ENCODE data around the gene SCD. TPM values are rescaled to one million over a fixed set of nuclear protein-coding genes. Genes with fewer than 3 reads are reported as not detected.

The SCD gene
- total RNA-seq, 2 donors from 2014 or later, result 159 to 513 TPM

DNA sequence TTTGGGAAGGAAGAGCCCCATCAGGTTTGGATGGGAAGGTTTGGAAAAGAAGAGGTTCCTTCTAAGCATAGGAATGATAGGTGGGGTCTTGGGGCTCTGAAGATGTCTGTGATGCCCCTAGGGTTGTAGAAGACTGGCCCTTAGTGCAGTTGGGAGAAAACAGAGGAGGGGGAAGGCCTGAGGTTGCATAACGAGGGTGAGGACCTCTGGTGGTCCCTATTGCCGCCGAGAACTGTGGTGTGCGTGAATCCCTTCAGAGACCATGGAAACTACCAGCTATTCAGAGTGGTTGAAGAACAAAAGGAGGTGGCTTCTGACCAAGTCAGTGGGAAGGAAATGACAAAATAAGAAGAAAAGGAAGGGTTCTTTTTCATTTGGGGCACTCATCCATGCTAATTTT lies 13.9 kb upstream of the SCD start:
- no peak overlapping the region for H3K4me3 ChIP-seq
- no peaks in the 10 kb centered on the region for H3K36me3 ChIP-seq
- intact Hi-C loops (cut with DNase I), result no loop called here
- H3K9me3 ChIP-seq, result no peaks in the 10 kb centered on the region
- no peaks in the 10 kb centered on the region for H3K27me3 ChIP-seq
- no peaks in the 10 kb centered on the region for H3K4me1 ChIP-seq
- no peak overlapping the region for H3K9ac ChIP-seq (ENCODE audit: low read depth in 2 of 2, low read length in 2 of 2)
- TF ChIP-seq, protein P1, sequence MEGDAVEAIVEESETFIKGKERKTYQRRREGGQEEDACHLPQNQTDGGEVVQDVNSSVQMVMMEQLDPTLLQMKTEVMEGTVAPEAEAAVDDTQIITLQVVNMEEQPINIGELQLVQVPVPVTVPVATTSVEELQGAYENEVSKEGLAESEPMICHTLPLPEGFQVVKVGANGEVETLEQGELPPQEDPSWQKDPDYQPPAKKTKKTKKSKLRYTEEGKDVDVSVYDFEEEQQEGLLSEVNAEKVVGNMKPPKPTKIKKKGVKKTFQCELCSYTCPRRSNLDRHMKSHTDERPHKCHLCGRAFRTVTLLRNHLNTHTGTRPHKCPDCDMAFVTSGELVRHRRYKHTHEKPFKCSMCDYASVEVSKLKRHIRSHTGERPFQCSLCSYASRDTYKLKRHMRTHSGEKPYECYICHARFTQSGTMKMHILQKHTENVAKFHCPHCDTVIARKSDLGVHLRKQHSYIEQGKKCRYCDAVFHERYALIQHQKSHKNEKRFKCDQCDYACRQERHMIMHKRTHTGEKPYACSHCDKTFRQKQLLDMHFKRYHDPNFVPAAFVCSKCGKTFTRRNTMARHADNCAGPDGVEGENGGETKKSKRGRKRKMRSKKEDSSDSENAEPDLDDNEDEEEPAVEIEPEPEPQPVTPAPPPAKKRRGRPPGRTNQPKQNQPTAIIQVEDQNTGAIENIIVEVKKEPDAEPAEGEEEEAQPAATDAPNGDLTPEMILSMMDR (IDR thresholded peaks at IDR 0.05), result no peak
- DNase-seq, result no peak
- H3K27ac ChIP-seq, result no peak overlapping the region

DNA sequence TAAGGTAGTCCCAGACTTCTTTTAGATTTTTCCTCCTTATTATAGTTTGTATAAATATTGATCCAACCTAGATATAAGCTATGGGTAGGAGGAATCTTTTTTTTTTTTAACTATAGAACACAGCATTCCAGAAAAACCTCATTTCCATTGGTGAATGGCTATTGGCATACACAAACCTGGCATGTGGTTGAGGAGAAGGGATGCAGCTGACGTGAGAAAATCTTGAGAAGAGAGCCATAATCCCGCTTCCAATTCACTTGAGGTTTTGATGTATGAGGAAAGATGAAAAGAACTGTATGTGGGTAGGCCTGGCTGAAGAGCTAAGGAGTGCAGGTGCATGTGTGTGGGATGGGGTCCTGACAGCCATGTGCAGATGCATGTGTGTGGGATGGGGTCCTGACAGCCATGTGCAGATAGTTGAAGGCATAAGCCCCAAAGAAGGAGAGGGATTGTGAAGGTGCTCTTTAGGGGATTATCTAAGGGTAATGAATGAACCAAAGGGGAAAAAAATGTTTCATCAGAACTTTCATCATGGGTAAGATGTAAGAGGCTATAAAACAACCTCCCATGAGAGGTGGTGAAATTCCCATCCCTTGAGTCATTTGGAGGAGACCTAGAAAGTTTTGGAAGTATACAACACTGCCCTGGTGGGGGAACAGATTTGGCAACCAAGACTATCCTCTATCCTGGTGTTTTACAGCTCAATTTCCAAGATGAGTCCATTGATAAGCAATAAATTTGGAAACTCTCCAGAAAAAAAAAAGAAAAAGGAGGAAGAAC lies 13.2 kb upstream of the SCD start:
- no peak for DNase-seq
- no peaks in the 10 kb centered on the region for H3K4me1 ChIP-seq
- H3K36me3 ChIP-seq, result no peaks in the 10 kb centered on the region
- no peak overlapping the region for H3K4me3 ChIP-seq
- intact Hi-C loops (cut with DNase I), result no loop called here
- H3K27ac ChIP-seq, result no peak overlapping the region
- H3K9ac ChIP-seq (ENCODE audit: low read depth in 2 of 2, low read length in 2 of 2), result no peak overlapping the region
- no peaks in the 10 kb centered on the region for H3K27me3 ChIP-seq
- no peaks in the 10 kb centered on the region for H3K9me3 ChIP-seq
- TF ChIP-seq, protein P1 (IDR thresholded peaks at IDR 0.05), result no peak

DNA sequence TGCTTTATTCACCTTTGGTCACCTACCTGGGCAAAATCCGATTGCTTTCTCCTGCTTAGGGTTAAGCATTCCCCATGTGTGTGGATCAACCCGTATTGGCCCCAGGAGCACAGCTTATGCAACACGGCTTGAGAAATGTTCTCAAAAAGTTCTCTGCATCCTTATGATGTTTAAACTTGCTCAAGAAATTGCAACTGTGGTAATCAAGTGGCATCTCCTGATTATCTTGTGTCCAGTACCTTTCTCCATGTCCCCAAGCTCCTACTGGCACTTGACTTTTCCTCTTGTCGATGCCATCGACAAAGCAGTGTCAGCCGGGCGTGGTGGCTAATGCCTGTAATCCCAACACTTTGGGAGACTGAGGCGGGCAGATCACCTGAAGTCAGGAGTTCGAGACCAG lies 12.3 kb upstream of the SCD start:
- H3K9ac ChIP-seq (ENCODE audit: low read depth in 2 of 2, low read length in 2 of 2), result no peak overlapping the region
- intact Hi-C loops (cut with DNase I), result no loop called here
- no peak for DNase-seq

DNA sequence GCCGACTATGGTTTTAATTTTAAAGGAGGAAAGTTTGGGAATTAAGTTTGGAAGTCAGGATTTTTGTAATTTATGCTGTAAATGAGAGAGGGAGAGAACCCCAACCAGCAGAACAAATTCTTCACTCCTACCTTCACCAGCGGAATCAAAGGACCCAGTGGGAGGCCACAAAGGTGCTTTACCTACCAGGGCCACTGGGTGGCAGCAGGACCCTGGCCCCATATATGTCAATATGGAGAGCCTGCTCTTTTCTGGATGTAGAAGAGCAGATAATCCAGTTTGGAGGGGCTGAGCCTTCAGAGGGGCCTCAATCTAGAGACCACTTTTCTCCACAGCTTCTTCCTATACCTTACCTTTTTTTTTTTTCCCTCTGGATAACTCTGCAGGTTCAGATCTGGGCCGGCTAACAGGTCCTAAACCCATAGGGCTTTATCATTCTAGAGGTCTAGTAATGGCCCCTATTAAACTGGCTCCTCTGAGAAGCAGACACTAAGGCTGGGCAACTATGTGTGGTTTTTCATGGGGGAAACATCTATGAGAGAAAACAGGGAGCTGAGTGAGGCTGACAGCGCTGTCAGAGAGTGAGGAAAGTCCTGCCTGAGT lies 8.5 kb upstream of the SCD start:
- TF ChIP-seq, protein P1 (IDR thresholded peaks at IDR 0.05), result peak; percentile 90
- Histone ChIP-seq H3K4me3 (no peak overlapping the region), H3K4me1 (no peaks in the 10 kb centered on the region), H3K27ac (no peak overlapping the region), H3K36me3 (no peaks in the 10 kb centered on the region), H3K9ac (ENCODE audit: low read depth in 2 of 2, low read length in 2 of 2) (no peak overlapping the region), H3K27me3 (no peaks in the 10 kb centered on the region), H3K9me3 (no peaks in the 10 kb centered on the region)
- DNase-seq, result peak; percentile 82
- intact Hi-C loops (cut with DNase I), result loop anchor here (2.0 kb wide), 1 partner anchor 94 kb away; no protein-coding TSS in a partner anchor

More for the DNA sequence above, 12.3 kb upstream of the SCD start:
- Histone ChIP-seq H3K4me3 (no peak overlapping the region), H3K4me1 (no peaks in the 10 kb centered on the region), H3K27me3 (no peaks in the 10 kb centered on the region), H3K9me3 (no peaks in the 10 kb centered on the region), H3K36me3 (no peaks in the 10 kb centered on the region), H3K27ac (no peak overlapping the region)
- TF ChIP-seq, protein P1 (IDR thresholded peaks at IDR 0.05), result no peak

DNA sequence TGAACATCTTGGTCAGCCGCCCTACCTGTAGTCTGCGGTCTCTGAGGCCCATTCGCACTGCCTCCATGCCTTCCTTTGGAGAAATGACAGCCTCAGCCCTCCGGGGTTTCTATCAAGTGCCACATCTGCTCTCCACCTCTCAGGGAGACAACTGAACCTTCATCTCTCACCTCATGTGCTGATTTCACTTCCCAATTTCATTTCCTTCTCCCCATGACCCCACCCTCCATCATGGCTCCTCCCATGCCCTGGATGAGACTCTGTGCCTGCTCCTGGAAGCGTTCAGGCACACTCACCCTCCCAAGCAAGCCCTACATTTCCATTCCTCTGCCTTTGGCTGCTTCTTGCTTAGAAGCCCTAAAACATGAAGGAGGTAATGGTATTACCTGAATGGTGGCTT lies 7.8 kb upstream of the SCD start:
- TF ChIP-seq, protein P1 (IDR thresholded peaks at IDR 0.05), result no peak
- no peak overlapping the region for H3K27ac ChIP-seq
- intact Hi-C loops (cut with DNase I), result loop anchor here (2.0 kb wide), 1 partner anchor 94 kb away; no protein-coding TSS in a partner anchor

More for the DNA sequence above, 7.8 kb upstream of the SCD start:
- no peaks in the 10 kb centered on the region for H3K27me3 ChIP-seq
- H3K36me3 ChIP-seq, result no peaks in the 10 kb centered on the region
- H3K4me1 ChIP-seq, result no peaks in the 10 kb centered on the region
- H3K9me3 ChIP-seq, result no peaks in the 10 kb centered on the region
- no peak for DNase-seq
- no peak overlapping the region for H3K9ac ChIP-seq (ENCODE audit: low read depth in 2 of 2, low read length in 2 of 2)
- no peak overlapping the region for H3K4me3 ChIP-seq

All from colonic mucosa (tissue), 4 donors.